Measurements from ENCODE around the gene DZIP1.

DZIP1 gene

DNA sequence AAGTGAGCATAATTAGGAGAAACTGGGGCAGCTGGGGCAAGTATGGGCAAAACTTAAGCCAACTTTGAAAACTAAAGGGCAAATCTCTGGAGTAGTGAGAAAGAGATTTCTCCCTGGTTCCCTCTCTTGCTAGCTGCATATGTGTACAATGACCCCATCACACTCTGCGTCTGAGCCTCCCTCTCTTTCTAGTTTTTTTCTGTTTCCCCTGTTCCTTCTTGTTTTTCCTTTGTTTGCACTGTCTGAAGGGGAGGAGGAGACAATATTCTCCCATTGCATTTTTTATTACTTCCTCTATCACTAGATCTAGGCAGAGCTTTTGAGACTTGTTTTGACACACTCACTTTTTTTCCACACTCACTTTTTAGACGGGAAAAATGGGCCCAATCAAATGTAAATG lies 103.2 kb downstream of the DZIP1 start:
- DNase-seq = no peak

DNA sequence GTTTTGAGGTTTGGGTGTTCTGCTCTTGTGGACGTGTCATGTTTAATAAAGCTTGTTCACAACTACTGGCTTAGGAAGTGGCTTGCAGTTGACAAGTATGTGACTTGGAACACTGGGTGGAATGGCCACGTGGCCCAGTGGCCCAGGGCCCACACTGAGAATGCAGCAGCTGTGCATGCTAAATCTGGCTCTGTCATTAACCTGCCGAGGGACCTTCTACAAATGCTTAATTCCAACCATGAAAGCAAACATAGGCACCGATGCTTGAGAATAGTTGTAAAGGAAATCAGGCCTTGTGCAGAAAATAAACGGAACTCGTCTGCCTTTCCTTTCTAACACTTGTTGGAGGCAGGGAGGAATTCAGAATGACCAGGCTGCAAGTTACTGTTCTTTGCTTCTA lies 103.6 kb downstream of the DZIP1 start:
- DNase-seq = no peak

DNA sequence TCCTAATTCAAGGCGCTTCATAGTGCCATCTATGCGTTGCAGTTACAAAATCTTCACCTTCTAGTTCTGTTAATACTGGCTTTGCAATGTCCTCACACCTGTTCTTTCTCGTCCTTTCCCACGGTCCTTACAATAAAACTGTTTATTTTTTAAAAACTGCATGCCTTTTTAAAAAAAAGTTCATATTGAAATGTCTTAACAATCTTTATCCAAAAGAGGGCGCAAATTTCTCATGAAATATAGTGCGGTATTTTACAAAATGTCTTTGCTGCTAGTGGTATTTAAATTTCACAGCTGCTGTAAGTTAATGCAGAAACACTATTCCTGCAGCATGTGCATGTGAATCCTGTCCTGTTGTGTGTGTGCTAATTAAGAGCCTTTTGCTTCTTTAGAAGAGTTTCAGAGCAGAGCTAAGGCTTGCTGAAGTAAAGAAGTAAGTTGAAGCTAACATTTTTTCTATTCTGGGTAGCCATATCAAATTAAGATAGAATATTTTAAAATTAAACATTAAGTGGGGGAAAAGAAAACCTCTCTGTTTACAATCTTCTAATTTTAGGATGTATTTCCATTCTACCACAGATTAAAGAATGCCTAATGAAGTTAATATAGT lies 107.8 kb downstream of the DZIP1 start:
- peak; percentile 27 for DNase-seq

GRCh38 chr13:95535243-95535642 lies 109.3 kb downstream of the DZIP1 start:
- DNase-seq = peak; percentile 65

- no peak for DNase-seq
Observed at GRCh38 chr13:95533545-95534160, 110.9 kb downstream of the DZIP1 start.

DNA sequence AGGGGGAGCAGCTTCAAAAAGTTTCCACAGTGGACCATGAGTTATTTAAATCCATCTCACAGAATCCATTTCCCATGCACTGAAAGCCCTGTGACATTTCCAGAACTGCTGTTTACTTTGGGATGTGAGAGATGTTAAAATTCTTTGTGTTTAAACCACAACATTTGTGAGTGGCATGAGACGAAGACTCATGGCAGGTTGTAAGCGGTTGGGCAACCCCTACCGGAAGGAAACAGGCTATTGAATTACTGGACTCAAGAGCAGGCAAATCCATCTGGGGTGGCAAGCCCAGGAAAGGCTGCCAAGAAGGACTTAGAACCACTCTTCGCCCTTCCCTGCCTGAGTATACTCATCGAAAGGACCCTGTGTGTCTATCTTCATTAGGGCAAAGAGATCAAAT lies 114.3 kb downstream of the DZIP1 start:
- DNase-seq = peak; percentile 50

All from EL (cell line).